GM19239 (cell line): ENCODE data around the gene SCAP.
A peak's percentile ranks its signal among the peaks of the same experiment; 100 is the strongest.
"Not testable (repeated sequence)": the region's sequence is repeated elsewhere in the genome, so short reads cannot be mapped to it uniquely, and the experiment has no call there.

ENCODE experiments used
- DNase-seq: peaks from one replicate; pipeline ENCODE4 v3.0.0; 2011; ENCODE audit warnings: low spot score; ENCODE audit not compliant: insufficient read length
- FAIRE-seq: peaks from 2 replicates; lab custom pipeline; 2011; peaks lifted over from hg19 to GRCh38; lab: Jason Lieb, UNC

SCAP gene

DNA sequence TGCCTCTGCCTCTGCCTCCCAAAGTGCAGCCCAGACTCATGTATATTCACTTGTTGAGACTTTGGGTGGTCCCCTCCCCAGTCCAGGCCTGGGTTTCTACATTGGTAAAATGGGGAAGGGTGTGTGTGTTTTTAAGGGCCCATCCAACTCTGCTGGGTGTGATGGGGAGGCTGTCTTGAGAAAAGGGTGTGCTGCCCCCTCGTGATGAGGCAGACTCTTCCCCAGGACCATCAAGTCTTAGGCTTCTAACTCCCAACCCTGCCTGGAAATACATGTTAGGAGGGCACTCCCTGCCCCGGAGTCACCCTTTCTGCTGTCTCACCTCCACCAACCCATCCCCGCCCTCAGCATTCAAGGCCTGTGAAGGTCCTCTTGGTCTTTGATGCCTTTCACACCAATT lies 99.3 kb downstream of the SCAP start:
- DNase-seq (no peak), FAIRE-seq (no peak)

GRCh38 chr3:47374587-47374986 lies 101.2 kb downstream of the SCAP start:
- FAIRE-seq = no peak
- DNase-seq = no peak

GRCh38 chr3:47370887-47371697 lies 104.6 kb downstream of the SCAP start:
- DNase-seq = peak; percentile 53
- no peak for FAIRE-seq

GRCh38 chr3:47370020-47370419 lies 105.7 kb downstream of the SCAP start:
- not testable (repeated sequence) for DNase-seq, FAIRE-seq

GRCh38 chr3:47367631-47368030 lies 108.1 kb downstream of the SCAP start:
- no peak for DNase-seq
- FAIRE-seq = no peak

GRCh38 chr3:47366833-47367232 lies 108.9 kb downstream of the SCAP start:
- FAIRE-seq (no peak), DNase-seq (no peak)

- DNase-seq (no peak), FAIRE-seq (no peak)
Measured at GRCh38 chr3:47365213-47366153, 110.3 kb downstream of the SCAP start.
